GM18909 (cell line): ENCODE data around the gene ZNF263.

Experiments used
- ATAC-seq: cut with Tn5 transposase; IDR thresholded peaks from one replicate; pipeline ENCODE4 v1.9.1; 2021; ENCODE audit warnings: mild to moderate bottlenecking; ENCODE audit not compliant: unreplicated experiment, poor library complexity

Gene ZNF263

DNA sequence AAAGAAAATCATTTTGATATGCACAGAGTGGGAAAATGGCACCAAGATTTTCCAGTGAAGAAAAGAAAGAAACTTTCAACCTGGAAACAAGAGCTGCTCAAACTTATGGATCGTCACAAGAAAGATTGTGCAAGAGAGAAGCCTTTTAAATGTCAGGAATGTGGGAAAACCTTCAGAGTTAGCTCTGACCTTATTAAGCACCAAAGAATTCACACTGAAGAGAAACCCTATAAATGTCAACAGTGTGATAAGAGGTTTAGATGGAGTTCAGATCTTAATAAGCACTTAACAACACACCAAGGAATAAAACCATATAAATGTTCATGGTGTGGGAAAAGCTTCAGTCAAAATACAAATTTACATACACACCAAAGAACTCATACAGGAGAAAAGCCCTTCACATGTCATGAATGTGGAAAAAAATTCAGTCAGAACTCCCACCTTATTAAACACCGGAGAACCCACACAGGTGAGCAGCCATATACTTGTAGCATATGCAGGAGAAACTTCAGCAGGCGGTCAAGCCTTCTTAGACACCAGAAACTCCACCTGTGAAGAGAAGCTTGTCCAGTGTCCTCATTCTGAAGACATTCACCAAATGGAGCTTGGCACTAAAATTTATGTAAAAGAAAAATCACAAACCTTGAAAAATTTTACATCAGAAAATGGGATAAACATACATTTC, 34.2 kb downstream of the ZNF263 start:
- no peak for ATAC-seq

DNA sequence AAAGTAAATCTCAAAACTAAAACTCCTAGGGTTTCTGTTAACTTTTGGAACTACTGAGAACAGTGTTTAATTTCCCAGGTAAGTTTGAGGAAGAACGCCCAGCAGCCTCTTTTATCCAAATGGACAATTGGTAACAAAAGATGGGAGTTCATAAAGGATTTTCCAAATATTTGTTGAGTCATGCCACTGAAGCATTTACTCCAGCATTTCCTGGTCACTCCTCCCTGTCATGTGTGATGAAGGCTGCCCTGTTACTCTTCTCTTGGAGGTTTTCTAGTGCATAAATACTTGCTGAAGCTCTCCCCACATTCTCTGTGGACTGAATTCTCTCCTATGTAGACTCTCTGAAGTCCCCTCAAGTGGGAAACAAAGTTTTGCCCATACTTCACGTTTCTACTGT, 38.5 kb downstream of the ZNF263 start:
- no peak for ATAC-seq

DNA sequence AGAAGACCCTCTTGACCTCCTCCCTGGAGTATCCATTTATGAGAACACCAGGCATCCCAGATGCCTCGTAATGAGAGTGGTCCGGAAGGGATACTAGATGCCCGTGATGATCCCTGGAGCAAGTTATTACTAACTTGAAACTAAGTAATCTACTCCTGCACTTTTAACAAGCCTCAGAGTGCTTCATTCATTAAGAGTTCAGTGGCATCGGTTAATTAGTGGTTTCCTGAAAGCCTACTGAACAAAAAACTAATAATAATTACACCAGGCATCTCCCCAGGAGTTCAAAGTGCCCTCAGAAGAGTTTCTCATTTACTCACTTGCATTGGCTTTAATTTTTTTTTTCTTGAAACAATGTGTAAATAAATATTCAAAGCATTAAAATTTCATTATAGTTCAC, 44.2 kb downstream of the ZNF263 start:
- no peak for ATAC-seq

DNA sequence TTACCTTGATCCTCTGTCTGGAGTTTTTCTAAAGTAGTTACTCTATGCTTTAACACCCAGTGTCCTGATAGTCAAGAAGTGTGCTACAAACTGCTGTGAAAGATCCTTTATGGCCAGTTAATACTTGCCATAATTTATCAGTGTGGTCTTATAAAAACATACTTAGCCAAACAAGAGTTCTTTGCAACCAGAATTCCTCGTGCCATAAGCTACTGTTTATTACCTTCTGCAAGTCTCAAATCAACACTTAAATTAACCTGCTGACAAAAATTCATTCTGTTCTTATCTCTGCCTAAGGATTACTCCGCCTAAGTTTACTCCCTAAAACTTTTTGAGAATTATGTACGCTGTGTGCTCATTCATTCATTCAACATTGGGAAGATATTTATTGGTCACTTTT, 44.8 kb downstream of the ZNF263 start:
- ATAC-seq: no peak

DNA sequence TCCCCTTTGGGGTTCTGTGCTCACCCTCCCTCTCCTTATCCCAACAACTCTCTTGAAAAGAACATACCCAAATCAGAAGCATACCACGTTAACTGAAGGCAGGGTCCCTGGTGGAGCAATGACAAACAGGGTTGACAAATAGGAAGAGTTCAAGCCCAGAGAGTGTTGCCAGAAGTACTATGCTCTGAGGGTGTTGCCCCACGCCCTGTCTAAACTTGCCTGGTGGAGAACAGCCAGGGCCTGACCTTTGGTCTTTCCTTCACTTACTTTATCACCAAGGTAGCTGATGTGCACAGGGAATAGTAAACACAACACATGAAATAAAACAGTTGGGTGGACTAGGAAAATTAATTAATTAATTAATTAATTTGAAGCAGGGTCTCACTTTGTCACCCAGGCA, 45.4 kb downstream of the ZNF263 start:
- ATAC-seq: no peak
